PC-3 (cell line): ENCODE results near the gene RIPOR3.

Experiments used
- CTCF ChIP-seq: fragments of 300-600 bp; sonication (generic); conservative IDR thresholded peaks from 2 replicates; pipeline ENCODE4 v1.5.1; 2017; ENCODE audit warnings: antibody characterized with exemption, low read depth, mild to moderate bottlenecking, low read length
- EZH2 ChIP-seq: fragments of 300-600 bp; sonication (generic); IDR thresholded peaks from one replicate; pipeline ENCODE4 v1.6.1; 2017; ENCODE audit warnings: antibody characterized with exemption, mild to moderate bottlenecking, low read length; ENCODE audit not compliant: unreplicated experiment

- no peak for TF ChIP-seq CTCF
- TF ChIP-seq EZH2 = no peak
Measured at GRCh38 chr20:50630578-50631263, 60.6 kb downstream of the RIPOR3 start.
